HG03060 (cell line): Measurements from ENCODE around the gene MYL9.
"Not testable (repeated sequence)": the region's sequence is repeated elsewhere in the genome, so short reads cannot be mapped to it uniquely, and the experiment has no call there.

Source experiments
- ATAC-seq: cut with Tn5 transposase; IDR thresholded peaks from one replicate; pipeline ENCODE4 v1.9.1; 2021; ENCODE audit warnings: low read depth, moderate number of reproducible peaks; ENCODE audit not compliant: unreplicated experiment

The MYL9 gene

DNA sequence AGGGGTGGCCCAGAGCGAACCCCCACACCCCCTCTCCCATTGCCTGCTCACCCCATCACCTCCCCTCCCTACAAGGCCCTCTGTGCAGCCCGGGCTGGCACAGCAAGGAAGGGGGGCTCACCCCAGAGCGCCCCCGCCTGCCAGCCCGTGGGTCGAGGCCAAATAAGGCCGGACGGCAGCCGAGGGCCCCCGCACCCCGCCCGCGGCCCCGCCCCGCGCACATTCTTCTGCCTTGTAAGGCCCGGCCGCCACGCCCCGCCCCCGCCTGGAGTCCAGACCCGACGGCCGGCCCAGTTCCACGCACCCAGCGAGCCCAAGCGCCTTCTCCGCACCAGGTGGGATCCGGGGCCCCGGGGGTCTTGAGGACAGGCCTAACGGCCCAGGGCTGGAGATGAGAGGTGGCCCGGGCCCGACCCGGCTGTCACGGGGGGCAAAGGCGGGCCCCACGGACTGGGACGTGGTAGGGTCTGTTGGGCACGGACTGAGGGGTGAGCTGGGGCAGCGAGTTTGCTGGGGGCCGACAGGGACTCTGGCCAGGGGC is at the start of gene MYL9:
TSS of gene MYL9 (plus strand) at position 293 of the 541 bp plus-strand sequence. CDS start 3,366 bp downstream, outside the sequence.
- ATAC-seq, result no peak

DNA sequence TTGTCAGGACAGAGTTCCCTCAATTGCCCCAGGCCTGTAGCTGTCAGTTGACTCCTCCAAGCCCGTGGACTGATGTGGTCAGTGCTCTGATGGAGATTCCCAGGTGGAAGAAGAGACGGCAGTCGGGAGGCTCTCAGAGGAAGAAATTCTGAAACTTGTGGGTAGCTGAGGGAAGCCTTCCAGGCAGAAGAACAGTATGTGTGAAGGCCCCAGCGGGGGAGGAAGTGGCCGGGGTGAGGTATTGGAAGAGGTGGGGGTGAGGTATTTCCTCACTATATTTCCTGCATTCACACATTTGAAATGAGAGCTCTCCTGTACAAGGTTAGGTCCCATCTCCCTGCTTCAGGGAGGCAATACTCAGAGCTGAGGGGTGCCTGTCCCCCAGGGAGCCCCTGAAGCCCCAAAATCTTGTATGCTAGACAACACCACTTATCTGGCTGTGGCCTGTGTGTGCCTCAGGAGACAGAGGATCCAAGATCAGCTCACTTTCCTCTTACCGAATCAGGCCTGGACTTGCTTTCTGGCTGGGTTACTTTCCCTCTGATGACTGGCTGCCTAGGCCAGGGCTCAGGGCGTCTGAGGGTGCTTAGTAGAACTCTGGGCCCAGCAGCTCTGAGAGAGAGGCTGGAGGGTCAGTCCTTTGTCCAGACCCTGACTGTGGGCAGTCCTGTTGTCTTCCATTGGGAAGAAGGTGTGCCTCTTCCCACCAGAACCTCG is 49.3 kb upstream of the MYL9 start:
- ATAC-seq, result no peak

DNA sequence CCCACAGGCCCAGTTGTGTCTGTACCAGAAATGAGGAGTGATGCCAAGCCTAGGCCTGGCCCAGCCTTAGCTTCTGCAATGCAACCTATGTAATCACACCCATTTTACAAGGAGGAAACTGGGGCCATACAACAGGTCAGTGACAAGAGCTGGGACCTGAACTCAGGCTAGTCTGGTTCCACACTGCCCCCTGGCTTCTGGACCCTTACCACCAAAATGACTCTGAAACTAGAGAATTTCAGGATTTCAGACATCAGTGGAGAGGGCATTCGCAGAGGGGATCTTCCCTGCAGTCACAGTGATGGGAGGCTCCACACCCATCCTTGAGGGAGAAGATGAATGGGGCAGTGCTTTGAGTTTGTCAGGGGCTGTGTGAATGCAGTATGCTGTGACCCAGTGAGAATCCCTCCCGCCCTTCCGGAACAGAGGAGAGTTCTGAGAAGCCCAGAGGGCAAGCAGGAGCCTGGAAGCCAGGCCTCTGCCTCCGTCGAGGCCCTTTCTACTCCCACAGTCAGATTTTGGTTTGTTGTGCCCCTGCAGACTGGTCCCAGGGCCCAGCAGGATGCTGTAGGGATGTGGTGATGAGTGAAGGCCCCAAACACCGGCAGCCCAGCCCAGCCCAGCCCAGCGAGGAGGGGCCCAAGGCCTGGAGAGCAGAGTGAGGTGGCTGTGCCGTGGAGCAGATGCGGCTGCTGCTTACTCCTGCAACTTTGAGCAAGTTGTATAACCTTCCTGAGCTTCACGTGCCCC is 48.1 kb upstream of the MYL9 start:
- no peak for ATAC-seq

DNA sequence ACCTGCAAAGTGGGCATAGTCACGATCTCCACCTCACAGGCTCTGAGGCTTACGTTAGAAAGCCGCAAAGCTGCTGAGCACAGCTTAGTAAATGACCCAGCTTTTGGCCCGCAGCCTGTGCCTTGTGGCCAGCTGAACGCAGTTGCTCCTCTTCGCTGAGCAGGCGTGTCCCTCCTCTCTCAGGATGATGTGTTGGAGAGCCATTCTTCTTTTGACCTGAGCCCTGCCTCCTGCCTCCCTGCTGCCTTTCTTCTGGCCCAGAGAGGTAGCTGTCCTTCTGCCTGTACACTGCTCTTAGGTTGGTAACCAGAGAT is 47.6 kb upstream of the MYL9 start:
- no peak for ATAC-seq

DNA sequence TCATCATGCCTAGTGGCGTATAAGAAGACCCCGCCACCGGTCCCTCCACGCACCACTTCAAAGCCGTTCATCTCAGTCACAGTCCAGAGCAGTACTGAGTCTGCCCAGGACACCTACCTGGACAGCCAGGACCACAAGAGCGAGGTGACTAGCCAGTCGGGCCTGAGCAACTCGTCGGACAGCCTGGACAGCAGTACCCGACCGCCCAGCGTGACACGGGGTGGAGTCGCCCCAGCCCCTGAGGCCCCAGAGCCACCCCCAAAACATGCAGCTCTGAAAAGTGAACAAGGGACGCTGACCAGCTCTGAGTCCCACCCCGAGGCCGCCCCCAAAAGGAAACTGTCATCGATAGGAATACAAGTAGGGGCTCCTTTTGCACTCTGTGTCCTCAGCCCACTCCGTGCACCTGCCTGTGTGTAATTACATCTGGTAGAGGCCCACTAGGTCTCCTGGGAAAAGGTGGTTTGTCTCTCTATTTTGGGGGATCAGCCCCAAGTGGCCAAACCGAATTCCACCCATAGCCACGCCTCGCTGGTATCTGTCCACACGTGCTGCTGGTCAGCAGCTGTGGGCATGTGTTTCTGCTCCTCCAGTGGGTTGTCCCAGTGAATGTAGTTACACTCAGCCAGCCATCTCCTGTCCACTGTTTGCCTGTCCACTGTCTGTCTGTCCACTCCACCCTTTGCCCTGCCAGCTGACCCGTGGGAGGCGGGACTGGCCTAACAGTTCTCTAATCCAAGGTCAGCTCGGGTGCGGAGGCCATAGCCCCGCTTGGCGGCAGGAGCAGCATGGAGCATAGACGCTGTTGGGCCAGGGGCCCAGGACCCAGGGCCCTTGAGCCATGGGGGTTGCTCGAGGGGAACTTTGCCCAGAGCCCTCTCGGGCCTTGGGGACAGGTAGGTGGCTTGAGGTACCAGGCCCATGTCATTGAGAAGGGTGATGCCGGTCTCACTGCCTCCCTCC is 44.3 kb upstream of the MYL9 start:
- ATAC-seq, result no peak

DNA sequence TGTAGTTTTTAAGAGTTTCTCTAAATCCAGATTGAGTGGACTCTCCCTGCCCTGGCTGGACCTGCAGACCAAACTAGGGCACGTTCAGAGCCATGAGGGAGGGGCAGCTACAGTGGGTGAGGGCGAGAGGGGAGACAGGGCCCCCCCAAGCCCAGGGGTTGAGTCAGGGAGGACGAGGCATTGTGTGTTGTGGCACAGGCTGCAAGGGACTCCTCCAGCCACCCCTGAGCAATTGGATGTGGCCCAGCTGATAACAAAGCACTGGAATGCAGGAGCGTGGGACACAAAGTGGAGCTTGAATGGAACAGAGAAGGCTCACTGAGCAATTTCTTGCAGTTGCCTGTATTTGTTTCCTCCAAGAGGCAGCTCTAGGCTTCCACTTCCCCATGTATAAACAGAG is 43.5 kb upstream of the MYL9 start:
- ATAC-seq, result no peak

GRCh38 chr20:36498386-36499179 is 42.7 kb upstream of the MYL9 start:
- ATAC-seq, result no peak

DNA sequence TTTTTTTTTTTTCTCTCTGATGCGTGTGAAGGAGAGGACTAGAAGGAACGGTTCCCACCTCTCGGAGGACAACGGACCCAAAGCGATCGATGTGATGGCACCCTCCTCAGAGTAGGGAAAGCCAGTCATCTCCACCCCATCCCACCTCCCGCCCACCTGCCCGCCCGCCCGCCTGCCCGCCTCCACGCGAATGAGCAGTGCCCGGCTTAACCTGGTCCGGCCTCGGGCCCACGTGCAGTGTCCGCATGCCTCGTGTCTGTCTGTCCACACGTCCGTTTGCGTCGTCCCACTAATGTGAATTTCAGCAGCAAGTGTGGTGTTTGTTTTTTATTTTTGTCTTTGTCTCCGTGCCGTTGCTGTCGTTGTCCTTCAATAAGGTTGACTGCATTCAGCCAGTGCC is 42.1 kb upstream of the MYL9 start:
- ATAC-seq, result no peak

GRCh38 chr20:36499723-36500501 is 41.4 kb upstream of the MYL9 start:
- ATAC-seq, result no peak

GRCh38 chr20:36501367-36502006 is 39.8 kb upstream of the MYL9 start:
- no peak for ATAC-seq

GRCh38 chr20:36504295-36504694 is 37.0 kb upstream of the MYL9 start:
- ATAC-seq, result no peak

GRCh38 chr20:36506253-36506652 is 35.1 kb upstream of the MYL9 start:
- no peak for ATAC-seq

GRCh38 chr20:36507746-36508145 is 33.6 kb upstream of the MYL9 start:
- ATAC-seq, result no peak

GRCh38 chr20:36519012-36519719 is 22.2 kb upstream of the MYL9 start:
- ATAC-seq, result no peak

GRCh38 chr20:36519944-36520343 is 21.4 kb upstream of the MYL9 start:
- ATAC-seq, result no peak

- ATAC-seq, result no peak
Measured at GRCh38 chr20:36521526-36521925, 19.8 kb upstream of the MYL9 start.

GRCh38 chr20:36522412-36522811 is 18.9 kb upstream of the MYL9 start:
- ATAC-seq, result not testable (repeated sequence)

GRCh38 chr20:36523341-36523740 is 18.0 kb upstream of the MYL9 start:
- ATAC-seq, result no peak
